Measurements from ENCODE around the gene UBASH3A.

The UBASH3A gene

GRCh38 chr21:42387843-42388340 lies 15.8 kb upstream of the UBASH3A start:
- H2BK120ac ChIP-seq (ENCODE audit: low read depth, low read length), result no peak overlapping the region
- H4K8ac ChIP-seq (ENCODE audit: low read length), result no peak overlapping the region
- H2BK12ac ChIP-seq (ENCODE audit: low read length in 2 of 2), result no peak overlapping the region
- H3K27me3 ChIP-seq (ENCODE audit: control insufficient read depth in 1 of 2, insufficient read depth in 1 of 2, low read length in 2 of 2), result peaks cover 0 to 57% of the 10 kb centered on the region in 2 experiments
- H3K23ac ChIP-seq (ENCODE audit: low read length in 2 of 2), result no peak overlapping the region
- no peaks in the 10 kb centered on the region for H3K79me1 ChIP-seq (replicated peaks; ENCODE audit: low read length, poor library complexity, severe bottlenecking)
- no peak overlapping the region for H3K18ac ChIP-seq (ENCODE audit: low read depth in 1 of 2, low read length in 2 of 2)
- no peaks in the 10 kb centered on the region for H3K9me3 ChIP-seq (ENCODE audit: control insufficient read depth, low read length)
- H3K9ac ChIP-seq (ENCODE audit: low read length), result no peak overlapping the region
- H3K4me3 ChIP-seq (ENCODE audit: insufficient read depth in 1 of 2, low read depth in 1 of 2, low read length in 2 of 2), result no peak overlapping the region
- WGBS, result 90% methylated on average over 6 of the region's 6 CpGs
- no peak overlapping the region for H2BK15ac ChIP-seq (ENCODE audit: low read depth, poor library complexity, severe bottlenecking)
- no peak overlapping the region for H2AFZ ChIP-seq (ENCODE audit: low read depth, low read length)
- peaks cover 0 to 2% of the 10 kb centered on the region in 2 experiments for H3K36me3 ChIP-seq (ENCODE audit: control insufficient read depth in 1 of 2, insufficient read depth in 2 of 2, low read depth in 1 of 2, low read length in 2 of 2)
- H3K4ac ChIP-seq (ENCODE audit: low read depth in 1 of 2, low read length in 2 of 2), result no peak overlapping the region
- no peak overlapping the region for H4K91ac ChIP-seq (ENCODE audit: low read length)
- DNase-seq, result no peak
- no peak overlapping the region for H2BK5ac ChIP-seq (ENCODE audit: low read depth, low read length, poor library complexity, severe bottlenecking)
- no peak overlapping the region for H3K4me2 ChIP-seq (ENCODE audit: low read length, poor library complexity, severe bottlenecking)
- no peak overlapping the region for H3K14ac ChIP-seq (ENCODE audit: low read length in 2 of 2)
- no peak overlapping the region for H2AK5ac ChIP-seq (ENCODE audit: low read length, severe bottlenecking)
- no peak overlapping the region for H3K27ac ChIP-seq (ENCODE audit: low read length, poor library complexity, severe bottlenecking)
- peaks cover 27% of the 10 kb centered on the region for H3K4me1 ChIP-seq (ENCODE audit: control insufficient read depth, insufficient read depth, low read depth, low read length)

- WGBS, result 85% methylated on average over 20 of the region's 20 CpGs
- Histone ChIP-seq H3K79me1 (replicated peaks; ENCODE audit: low read length, poor library complexity, severe bottlenecking) (no peaks in the 10 kb centered on the region), H2BK15ac (ENCODE audit: low read depth, poor library complexity, severe bottlenecking) (no peak overlapping the region), H3K14ac (ENCODE audit: low read length in 2 of 2) (no peak overlapping the region), H3K27me3 (ENCODE audit: control insufficient read depth in 1 of 2, insufficient read depth in 1 of 2, low read length in 2 of 2) (peaks cover 0 to 54% of the 10 kb centered on the region in 2 experiments), H2BK5ac (ENCODE audit: low read depth, low read length, poor library complexity, severe bottlenecking) (no peak overlapping the region), H3K4ac (ENCODE audit: low read depth in 1 of 2, low read length in 2 of 2) (no peak overlapping the region), H2BK120ac (ENCODE audit: low read depth, low read length) (no peak overlapping the region), H4K91ac (ENCODE audit: low read length) (no peak overlapping the region), H3K4me2 (ENCODE audit: low read length, poor library complexity, severe bottlenecking) (no peak overlapping the region), H3K9me3 (ENCODE audit: control insufficient read depth, low read length) (no peaks in the 10 kb centered on the region), H2AFZ (ENCODE audit: low read depth, low read length) (no peak overlapping the region), H3K4me1 (ENCODE audit: control insufficient read depth, insufficient read depth, low read depth, low read length) (peaks cover 27% of the 10 kb centered on the region), H3K4me3 (ENCODE audit: insufficient read depth in 1 of 2, low read depth in 1 of 2, low read length in 2 of 2) (no peak overlapping the region), H3K27ac (ENCODE audit: low read length, poor library complexity, severe bottlenecking) (no peak overlapping the region), H3K36me3 (ENCODE audit: control insufficient read depth in 1 of 2, insufficient read depth in 2 of 2, low read depth in 1 of 2, low read length in 2 of 2) (no peaks in the 10 kb centered on the region), H3K18ac (ENCODE audit: low read depth in 1 of 2, low read length in 2 of 2) (no peak overlapping the region), H2AK5ac (ENCODE audit: low read length, severe bottlenecking) (no peak overlapping the region), H2BK12ac (ENCODE audit: low read length in 2 of 2) (no peak overlapping the region), H3K23ac (ENCODE audit: low read length in 2 of 2) (no peak overlapping the region), H4K8ac (ENCODE audit: low read length) (no peak overlapping the region), H3K9ac (ENCODE audit: low read length) (no peak overlapping the region)
- no peak for DNase-seq
These were observed 14.8 kb upstream of the UBASH3A start for GRCh38 chr21:42388740-42389448.

DNA sequence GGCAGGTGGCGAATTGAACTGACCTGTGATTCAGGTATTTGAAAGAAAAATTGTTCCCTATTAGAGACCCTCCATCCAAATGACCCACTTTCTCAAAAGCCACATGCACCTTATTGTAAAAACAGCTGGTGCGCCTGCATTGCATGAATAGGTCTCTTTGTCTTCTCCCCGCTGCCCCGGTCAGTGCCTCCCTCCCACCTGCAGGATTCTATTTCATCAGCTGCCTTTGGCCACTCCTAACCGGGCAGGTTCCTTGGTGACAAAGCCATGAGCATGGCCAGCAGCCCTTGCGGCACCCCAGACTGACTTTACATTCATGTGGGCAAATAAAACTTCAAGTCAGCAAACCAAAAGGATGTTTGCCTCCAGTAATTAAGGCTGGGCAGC lies 14.3 kb upstream of the UBASH3A start:
- no peak overlapping the region for H3K23ac ChIP-seq (ENCODE audit: low read length in 2 of 2)
- no peak overlapping the region for H2BK12ac ChIP-seq (ENCODE audit: low read length in 2 of 2)
- H3K4ac ChIP-seq (ENCODE audit: low read depth in 1 of 2, low read length in 2 of 2), result no peak overlapping the region
- no peaks in the 10 kb centered on the region for H3K9me3 ChIP-seq (ENCODE audit: control insufficient read depth, low read length)
- DNase-seq, result no peak
- H3K4me1 ChIP-seq (ENCODE audit: control insufficient read depth, insufficient read depth, low read depth, low read length), result peaks cover 27% of the 10 kb centered on the region
- no peak overlapping the region for H2BK5ac ChIP-seq (ENCODE audit: low read depth, low read length, poor library complexity, severe bottlenecking)
- H3K27ac ChIP-seq (ENCODE audit: low read length, poor library complexity, severe bottlenecking), result no peak overlapping the region
- WGBS, result 62% methylated on average over 6 of the region's 6 CpGs
- H2AFZ ChIP-seq (ENCODE audit: low read depth, low read length), result no peak overlapping the region
- no peak overlapping the region for H2BK15ac ChIP-seq (ENCODE audit: low read depth, poor library complexity, severe bottlenecking)
- no peak overlapping the region for H2BK120ac ChIP-seq (ENCODE audit: low read depth, low read length)
- no peaks in the 10 kb centered on the region for H3K79me1 ChIP-seq (replicated peaks; ENCODE audit: low read length, poor library complexity, severe bottlenecking)
- no peaks in the 10 kb centered on the region for H3K36me3 ChIP-seq (ENCODE audit: control insufficient read depth in 1 of 2, insufficient read depth in 2 of 2, low read depth in 1 of 2, low read length in 2 of 2)
- peaks cover 0 to 54% of the 10 kb centered on the region in 2 experiments for H3K27me3 ChIP-seq (ENCODE audit: control insufficient read depth in 1 of 2, insufficient read depth in 1 of 2, low read length in 2 of 2)
- no peak overlapping the region for H4K8ac ChIP-seq (ENCODE audit: low read length)
- H2AK5ac ChIP-seq (ENCODE audit: low read length, severe bottlenecking), result no peak overlapping the region
- no peak overlapping the region for H3K14ac ChIP-seq (ENCODE audit: low read length in 2 of 2)
- H3K4me2 ChIP-seq (ENCODE audit: low read length, poor library complexity, severe bottlenecking), result no peak overlapping the region
- no peak overlapping the region for H4K91ac ChIP-seq (ENCODE audit: low read length)
- H3K9ac ChIP-seq (ENCODE audit: low read length), result no peak overlapping the region
- H3K18ac ChIP-seq (ENCODE audit: low read depth in 1 of 2, low read length in 2 of 2), result no peak overlapping the region
- no peak overlapping the region for H3K4me3 ChIP-seq (ENCODE audit: insufficient read depth in 1 of 2, low read depth in 1 of 2, low read length in 2 of 2)

DNA sequence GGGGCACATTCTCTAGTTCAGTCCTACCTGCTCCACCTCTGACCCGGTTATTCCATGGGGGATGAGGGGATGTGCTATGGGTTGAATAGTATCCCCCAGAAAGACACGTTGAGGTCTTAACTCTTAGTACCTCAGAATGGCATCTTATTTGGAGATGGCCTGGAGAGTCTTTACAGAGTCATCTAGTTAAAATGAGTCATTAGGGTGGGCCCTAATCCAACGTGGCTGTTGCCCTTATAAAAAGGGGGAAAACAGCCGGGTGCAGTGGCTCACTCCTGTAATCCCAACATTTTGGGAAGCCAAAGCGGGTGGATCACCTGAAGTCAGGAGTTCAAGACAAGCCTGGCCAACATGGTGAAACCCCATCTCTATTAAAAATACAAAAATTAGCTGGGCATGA lies 13.5 kb upstream of the UBASH3A start:
- no peak overlapping the region for H3K14ac ChIP-seq (ENCODE audit: low read length in 2 of 2)
- DNase-seq, result no peak
- WGBS, result 65% methylated on average over 5 of the region's 5 CpGs
- H2AFZ ChIP-seq (ENCODE audit: low read depth, low read length), result no peak overlapping the region
- H4K8ac ChIP-seq (ENCODE audit: low read length), result no peak overlapping the region
- H2AK5ac ChIP-seq (ENCODE audit: low read length, severe bottlenecking), result no peak overlapping the region
- H2BK15ac ChIP-seq (ENCODE audit: low read depth, poor library complexity, severe bottlenecking), result no peak overlapping the region
- H4K91ac ChIP-seq (ENCODE audit: low read length), result no peak overlapping the region
- H3K27me3 ChIP-seq (ENCODE audit: control insufficient read depth in 1 of 2, insufficient read depth in 1 of 2, low read length in 2 of 2), result peaks cover 0 to 61% of the 10 kb centered on the region in 2 experiments
- no peaks in the 10 kb centered on the region for H3K79me1 ChIP-seq (replicated peaks; ENCODE audit: low read length, poor library complexity, severe bottlenecking)
- no peak overlapping the region for H3K4ac ChIP-seq (ENCODE audit: low read depth in 1 of 2, low read length in 2 of 2)
- H3K27ac ChIP-seq (ENCODE audit: low read length, poor library complexity, severe bottlenecking), result no peak overlapping the region
- H3K36me3 ChIP-seq (ENCODE audit: control insufficient read depth in 1 of 2, insufficient read depth in 2 of 2, low read depth in 1 of 2, low read length in 2 of 2), result no peaks in the 10 kb centered on the region
- H3K9ac ChIP-seq (ENCODE audit: low read length), result no peak overlapping the region
- no peak overlapping the region for H3K4me2 ChIP-seq (ENCODE audit: low read length, poor library complexity, severe bottlenecking)
- no peaks in the 10 kb centered on the region for H3K9me3 ChIP-seq (ENCODE audit: control insufficient read depth, low read length)
- no peak overlapping the region for H3K18ac ChIP-seq (ENCODE audit: low read depth in 1 of 2, low read length in 2 of 2)
- H2BK120ac ChIP-seq (ENCODE audit: low read depth, low read length), result no peak overlapping the region
- peaks cover 27% of the 10 kb centered on the region for H3K4me1 ChIP-seq (ENCODE audit: control insufficient read depth, insufficient read depth, low read depth, low read length)
- no peak overlapping the region for H3K4me3 ChIP-seq (ENCODE audit: insufficient read depth in 1 of 2, low read depth in 1 of 2, low read length in 2 of 2)
- no peak overlapping the region for H3K23ac ChIP-seq (ENCODE audit: low read length in 2 of 2)
- H2BK5ac ChIP-seq (ENCODE audit: low read depth, low read length, poor library complexity, severe bottlenecking), result no peak overlapping the region
- H2BK12ac ChIP-seq (ENCODE audit: low read length in 2 of 2), result no peak overlapping the region
